Caco-2 (cell line): ENCODE results near the gene KRTAP3-3. TPM values are rescaled to one million over a fixed set of nuclear protein-coding genes. Genes with fewer than 3 reads are reported as not detected.

Source experiments
- BruUV-seq: library from RNA; stranded (reverse); fragments of 400-500 nt; replicated peaks from 2 replicates; lab custom pipeline; 2021; lab: Mats Ljungman, UMichigan
- CTCF ChIA-PET: fragments of 300-600 bp; sonication (Branson Sonifier 250); formaldehyde crosslinking; loops from one replicate; lab custom pipeline; 2022; ENCODE audit warnings: antibody characterized with exemption; lab: Charles Lee
- POLR2A ChIA-PET: fragments of 300-600 bp; sonication (Branson Sonifier 250); formaldehyde crosslinking; loops from one replicate; lab custom pipeline; 2022; ENCODE audit warnings: antibody characterized with exemption; lab: Charles Lee
- DNase-seq, 2 experiments: peaks; one replicate each; pipeline versions ENCODE4 v3.0.0 to v3.0.0-alpha.2; 2020 to 2022
- H3K27me3 ChIP-seq: replicated peaks from 2 replicates; pipeline ENCODE4 v1.6.0; 2011; ENCODE audit warnings: low read length; ENCODE audit not compliant: control insufficient read depth, insufficient read depth
- H3K36me3 ChIP-seq: 2 replicates; pipeline ENCODE4 v1.5.1; 2011; ENCODE audit warnings: low read length; ENCODE audit not compliant: control insufficient read depth, insufficient read depth
- H3K4me1 ChIP-seq: fragments of 250-450 bp; sonication (Bioruptor Pico); 2 replicates; pipeline ENCODE4 v1.5.1; 2020; ENCODE audit warnings: mild to moderate bottlenecking
- H3K4me3 ChIP-seq: 2 replicates; pipeline ENCODE4 v1.5.1; 2011; ENCODE audit warnings: low read depth, mild to moderate bottlenecking, control low read depth, low read length
- H3K9me3 ChIP-seq: fragments of 250-450 bp; sonication (Bioruptor Pico); 2 replicates; pipeline ENCODE4 v1.5.1; 2020; ENCODE audit warnings: mild to moderate bottlenecking, moderate library complexity
- H3K27ac Mint-ChIP-seq: one replicate; pipeline ENCODE4 v1.8.0; 2022; ENCODE audit warnings: mixed read lengths; ENCODE audit not compliant: unreplicated experiment
- H3K27me3 Mint-ChIP-seq: one replicate; pipeline ENCODE4 v1.8.0; 2022; ENCODE audit warnings: mixed read lengths; ENCODE audit not compliant: insufficient read depth, unreplicated experiment
- H3K36me3 Mint-ChIP-seq: one replicate; pipeline ENCODE4 v1.8.0; 2022; ENCODE audit warnings: mild to moderate bottlenecking, mixed read lengths; ENCODE audit not compliant: insufficient read depth, unreplicated experiment
- H3K4me1 Mint-ChIP-seq: one replicate; pipeline ENCODE4 v1.8.0; 2022; ENCODE audit warnings: low read depth, mixed read lengths; ENCODE audit not compliant: unreplicated experiment
- H3K4me3 Mint-ChIP-seq: one replicate; pipeline ENCODE4 v1.8.0; 2022; ENCODE audit warnings: mild to moderate bottlenecking, moderate library complexity, mixed read lengths; ENCODE audit not compliant: unreplicated experiment
- H3K9me3 Mint-ChIP-seq: one replicate; pipeline ENCODE4 v1.8.0; 2022; ENCODE audit warnings: mixed read lengths; ENCODE audit not compliant: unreplicated experiment
- CTCF ChIP-seq, 2 experiments: fragments of 200-600 bp in 1 of 2; IDR thresholded peaks; 1 replicate in 1 of 2; 2 replicates in 1 of 2; pipeline versions ENCODE4 v1.5.1 to v1.8.0; 2011 to 2022; ENCODE audit warnings: antibody characterized with exemption in 1 of 2, control low read depth in 1 of 2, inconsistent platforms in 1 of 2, low read depth in 1 of 2, low read length in 1 of 2, mild to moderate bottlenecking in 1 of 2, moderate library complexity in 1 of 2; ENCODE audit not compliant: insufficient read depth in 1 of 2, severe bottlenecking in 1 of 2, unreplicated experiment in 1 of 2
- intact Hi-C: fragments of 100-400 bp; cut with micrococcal nuclease; formaldehyde crosslinking; loops from one replicate; pipeline ENCODE4 v1.10.0; 2022; ENCODE audit not compliant: unreplicated experiment
- total RNA-seq: library from RNA; stranded (reverse); gene quantifications from 2 replicates; pipeline ENCODE4 v1.2.3, GENCODE V29; 2022

The KRTAP3-3 gene
- total RNA-seq, 1 experiment from 2014 or later, result not detected

GRCh38 chr17:40944531-40944930 lies 49.4 kb downstream of the KRTAP3-3 start:
- peaks cover 21% of the 10 kb centered on the region for H3K4me1 Mint-ChIP-seq
- intact Hi-C loops, result no loop called here
- peaks cover 18% of the 10 kb centered on the region for H3K4me1 ChIP-seq
- peaks cover 5% of the 10 kb centered on the region for H3K36me3 Mint-ChIP-seq
- CTCF ChIA-PET, result no interaction called here
- DNase-seq, result no peak
- H3K9me3 ChIP-seq, result no peaks in the 10 kb centered on the region
- H3K36me3 ChIP-seq, result no peaks in the 10 kb centered on the region
- no TSS peak for BruUV-seq
- H3K27ac Mint-ChIP-seq, result no peak overlapping the region
- H3K9me3 Mint-ChIP-seq, result peaks cover 13% of the 10 kb centered on the region
- POLR2A ChIA-PET, result no interaction called here
- no peaks in the 10 kb centered on the region for H3K27me3 Mint-ChIP-seq
- H3K4me3 ChIP-seq, result no peak overlapping the region
- H3K4me3 Mint-ChIP-seq, result no peak overlapping the region
- H3K27me3 ChIP-seq, result no peaks in the 10 kb centered on the region
- no peak for TF ChIP-seq CTCF (IDR thresholded peaks at IDR 0.05; ENCODE audit: insufficient read depth in 1 of 2, low read depth in 1 of 2, low read length in 1 of 2, severe bottlenecking in 1 of 2, unreplicated experiment in 1 of 2)

Other genes starting within 250 kb of the KRTAP3-3 start
- gene KRT25, start 238.8 kb downstream of the KRTAP3-3 start, total RNA-seq, result not detected in 2 replicates
- not detected in 2 replicates for gene KRT26, start 222.0 kb downstream of the KRTAP3-3 start, total RNA-seq
- gene KRT27, start 211.6 kb downstream of the KRTAP3-3 start, total RNA-seq, result not detected in 2 replicates
- gene KRT28, start 194.2 kb downstream of the KRTAP3-3 start, total RNA-seq, result not detected in 2 replicates
- 48.3 and 48.6 TPM in 2 replicates for gene KRT10, start 171.6 kb downstream of the KRTAP3-3 start, total RNA-seq
- not detected in 2 replicates for gene KRT12, start 126.9 kb downstream of the KRTAP3-3 start, total RNA-seq
- 0.53 and 1.0 TPM in 2 replicates for gene KRT20, start 108.9 kb downstream of the KRTAP3-3 start, total RNA-seq
- 43.6 and 47.1 TPM in 2 replicates for gene KRT23, start 56.5 kb downstream of the KRTAP3-3 start, total RNA-seq
- gene KRT39, start 27.2 kb downstream of the KRTAP3-3 start, total RNA-seq, result not detected in 2 replicates
- not detected in 2 replicates for gene KRT40, start 9.8 kb downstream of the KRTAP3-3 start, total RNA-seq
- not detected in 2 replicates for gene KRTAP3-2, start 5.7 kb upstream of the KRTAP3-3 start, total RNA-seq
- 7.4 and 7.9 TPM in 2 replicates for gene KRTAP3-1, start 15.0 kb upstream of the KRTAP3-3 start, total RNA-seq
- not detected in 2 replicates for gene KRTAP1-5, start 33.0 kb upstream of the KRTAP3-3 start, total RNA-seq
- not detected in 2 replicates for gene KRTAP1-4, start 36.0 kb upstream of the KRTAP3-3 start, total RNA-seq
- not detected in 2 replicates for gene KRTAP1-3, start 40.7 kb upstream of the KRTAP3-3 start, total RNA-seq
- gene KRTAP1-1, start 47.3 kb upstream of the KRTAP3-3 start, total RNA-seq, result not detected in 2 replicates
- not detected in 2 replicates for gene KRTAP2-1, start 53.2 kb upstream of the KRTAP3-3 start, total RNA-seq
- not detected in 2 replicates for gene KRTAP2-2, start 61.1 kb upstream of the KRTAP3-3 start, total RNA-seq
- 3.7 and 4.9 TPM in 2 replicates for gene KRTAP2-3, start 66.0 kb upstream of the KRTAP3-3 start, total RNA-seq
- gene KRTAP2-4, start 71.7 kb upstream of the KRTAP3-3 start, total RNA-seq, result not detected in 2 replicates
- gene KRTAP4-7, start 90.0 kb upstream of the KRTAP3-3 start, total RNA-seq, result not detected in 2 replicates
- not detected in 2 replicates for gene KRTAP4-8, start 104.0 kb upstream of the KRTAP3-3 start, total RNA-seq
- gene KRTAP4-16, start 108.0 kb upstream of the KRTAP3-3 start, total RNA-seq, result not detected in 2 replicates
- gene KRTAP4-9, start 111.2 kb upstream of the KRTAP3-3 start, total RNA-seq, result not detected in 2 replicates
- not detected in 2 replicates for gene KRTAP4-11, start 124.2 kb upstream of the KRTAP3-3 start, total RNA-seq
- not detected in 2 replicates for gene KRTAP4-12, start 130.0 kb upstream of the KRTAP3-3 start, total RNA-seq
- not detected in 2 replicates for gene KRTAP4-6, start 146.4 kb upstream of the KRTAP3-3 start, total RNA-seq
- not detected in 2 replicates for gene KRTAP4-5, start 155.7 kb upstream of the KRTAP3-3 start, total RNA-seq
- not detected in 2 replicates for gene KRTAP4-4, start 166.6 kb upstream of the KRTAP3-3 start, total RNA-seq
- not detected in 2 replicates for gene KRTAP4-3, start 174.1 kb upstream of the KRTAP3-3 start, total RNA-seq
- not detected in 2 replicates for gene KRTAP4-2, start 184.1 kb upstream of the KRTAP3-3 start, total RNA-seq
- 0.49 TPM in 1 of 2 replicates, not detected in the other for gene KRTAP4-1, start 190.7 kb upstream of the KRTAP3-3 start, total RNA-seq
- not detected in 2 replicates for gene KRTAP9-1, start 195.7 kb upstream of the KRTAP3-3 start, total RNA-seq
- gene KRTAP9-2, start 232.5 kb upstream of the KRTAP3-3 start, total RNA-seq, result not detected in 2 replicates
- gene KRTAP9-3, start 238.3 kb upstream of the KRTAP3-3 start, total RNA-seq, result not detected in 2 replicates
- gene KRTAP9-8, start 243.8 kb upstream of the KRTAP3-3 start, total RNA-seq, result not detected in 2 replicates